ENCODE results near the gene IGF2BP3.

IGF2BP3 gene

DNA sequence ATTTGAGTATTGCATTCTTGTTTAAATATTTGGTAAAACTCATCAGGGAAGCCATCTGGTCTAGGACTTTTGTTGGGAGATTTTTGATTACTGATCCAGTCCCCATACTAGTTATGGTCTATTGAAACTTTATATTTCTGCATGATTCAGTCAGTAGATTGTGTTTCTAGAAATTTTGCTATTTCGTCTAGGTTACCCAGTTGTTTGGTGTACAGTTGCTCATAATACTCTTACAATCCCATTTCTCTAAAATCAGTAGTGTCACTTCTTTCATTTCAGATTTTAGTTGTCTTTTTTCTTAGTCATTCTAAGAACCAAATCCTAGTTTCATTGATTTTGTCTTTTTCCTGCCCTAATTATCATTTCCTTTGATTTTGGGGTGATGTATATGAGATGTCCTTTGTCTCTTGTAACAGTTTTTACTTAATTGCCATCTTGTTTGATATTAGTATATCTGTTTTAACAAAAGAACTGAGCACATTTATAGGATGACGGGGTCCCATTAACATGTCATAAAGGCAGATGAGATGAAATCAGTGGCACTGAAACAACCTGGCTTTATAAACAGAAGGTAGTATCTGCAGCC is 163.3 kb downstream of the IGF2BP3 start:
- TF ChIP-seq, protein P1, sequence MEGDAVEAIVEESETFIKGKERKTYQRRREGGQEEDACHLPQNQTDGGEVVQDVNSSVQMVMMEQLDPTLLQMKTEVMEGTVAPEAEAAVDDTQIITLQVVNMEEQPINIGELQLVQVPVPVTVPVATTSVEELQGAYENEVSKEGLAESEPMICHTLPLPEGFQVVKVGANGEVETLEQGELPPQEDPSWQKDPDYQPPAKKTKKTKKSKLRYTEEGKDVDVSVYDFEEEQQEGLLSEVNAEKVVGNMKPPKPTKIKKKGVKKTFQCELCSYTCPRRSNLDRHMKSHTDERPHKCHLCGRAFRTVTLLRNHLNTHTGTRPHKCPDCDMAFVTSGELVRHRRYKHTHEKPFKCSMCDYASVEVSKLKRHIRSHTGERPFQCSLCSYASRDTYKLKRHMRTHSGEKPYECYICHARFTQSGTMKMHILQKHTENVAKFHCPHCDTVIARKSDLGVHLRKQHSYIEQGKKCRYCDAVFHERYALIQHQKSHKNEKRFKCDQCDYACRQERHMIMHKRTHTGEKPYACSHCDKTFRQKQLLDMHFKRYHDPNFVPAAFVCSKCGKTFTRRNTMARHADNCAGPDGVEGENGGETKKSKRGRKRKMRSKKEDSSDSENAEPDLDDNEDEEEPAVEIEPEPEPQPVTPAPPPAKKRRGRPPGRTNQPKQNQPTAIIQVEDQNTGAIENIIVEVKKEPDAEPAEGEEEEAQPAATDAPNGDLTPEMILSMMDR (IDR thresholded peaks at IDR 0.05; ENCODE audit: insufficient read depth, low read length, poor library complexity, severe bottlenecking) = no peak
- Histone ChIP-seq H3K4me3 (replicated peaks; ENCODE audit: low read depth, low read length) (no peak overlapping the region), H3K27me3 (replicated peaks; ENCODE audit: control insufficient read depth, insufficient read depth, low read length) (no peaks in the 10 kb centered on the region), H3K36me3 (ENCODE audit: control insufficient read depth, insufficient read depth, low read length) (peaks cover 3% of the 10 kb centered on the region)
- DNase-seq (ENCODE audit: extremely low read depth, insufficient read length) = no peak

DNA sequence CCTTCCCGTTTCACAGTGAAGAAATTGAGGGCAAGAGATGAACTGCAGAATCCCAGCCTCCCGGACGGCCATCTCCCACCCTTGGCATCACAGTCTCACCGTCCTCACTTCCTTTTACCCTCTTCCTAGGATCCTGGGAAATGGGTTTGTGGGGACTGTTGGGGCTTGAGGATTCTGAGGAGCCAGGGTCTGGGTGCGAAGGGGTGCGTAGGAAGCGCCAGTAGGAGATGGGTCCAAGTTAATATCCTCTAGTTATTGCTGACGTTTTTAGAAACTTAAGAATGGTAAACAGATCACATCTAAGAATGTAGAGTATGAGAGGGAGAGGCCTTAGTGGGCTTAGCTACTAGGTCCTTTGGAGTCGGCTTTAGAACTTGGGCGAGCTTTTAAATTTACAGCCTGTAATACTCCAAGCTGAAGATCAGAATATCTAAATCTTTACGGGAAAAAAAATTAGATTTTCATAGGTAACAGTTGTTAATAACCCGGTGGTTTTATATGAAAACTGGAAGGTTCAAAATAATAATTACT is 170.5 kb downstream of the IGF2BP3 start:
- TF ChIP-seq, protein P1 (IDR thresholded peaks at IDR 0.05; ENCODE audit: insufficient read depth, low read length, poor library complexity, severe bottlenecking) = no peak
- Histone ChIP-seq H3K4me3 (replicated peaks; ENCODE audit: low read depth, low read length) (peak overlapping the region; percentile 88), H3K27me3 (replicated peaks; ENCODE audit: control insufficient read depth, insufficient read depth, low read length) (no peaks in the 10 kb centered on the region), H3K36me3 (ENCODE audit: control insufficient read depth, insufficient read depth, low read length) (no peaks in the 10 kb centered on the region)
- DNase-seq (ENCODE audit: extremely low read depth, insufficient read length) = no peak

DNA sequence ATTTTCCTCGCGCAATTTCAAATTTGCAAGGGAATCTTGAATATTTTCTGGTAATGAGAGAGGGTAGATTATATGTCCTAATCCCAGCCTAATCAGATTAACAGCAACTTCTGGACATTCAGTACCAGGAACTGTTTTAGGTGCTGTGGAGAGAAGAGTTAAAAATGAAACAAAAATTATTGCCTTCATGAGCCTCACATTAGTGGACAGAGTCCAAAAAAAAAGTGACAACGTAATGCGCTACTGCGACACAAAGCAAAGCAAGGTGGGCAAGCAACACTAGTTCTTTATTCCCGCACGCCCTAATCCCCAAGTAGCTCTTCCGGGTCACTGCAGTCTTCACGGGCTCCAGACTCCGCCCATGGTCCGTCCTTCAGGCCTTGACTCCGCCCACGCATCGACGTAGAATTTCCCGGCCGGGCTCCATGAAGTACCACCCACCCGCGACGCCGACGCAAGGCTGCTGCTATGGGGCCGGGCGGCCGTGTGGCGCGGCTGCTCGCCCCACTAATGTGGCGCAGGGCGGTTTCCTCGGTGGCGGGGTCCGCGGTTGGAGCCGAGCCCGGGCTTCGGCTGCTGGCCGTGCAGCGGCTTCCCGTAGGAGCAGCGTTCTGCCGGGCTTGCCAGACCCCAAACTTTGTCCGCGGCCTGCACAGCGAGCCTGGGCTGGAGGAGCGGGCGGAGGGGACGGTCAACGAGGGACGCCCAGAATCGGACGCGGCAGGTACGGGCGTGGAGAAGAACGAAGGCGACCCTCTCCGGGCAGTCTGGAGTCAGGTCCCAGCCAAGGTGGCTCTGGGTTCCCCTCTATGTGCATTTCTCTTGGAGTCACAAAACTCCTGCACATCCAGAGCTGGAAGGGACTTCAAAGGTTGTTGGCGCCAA is 171.2 kb downstream of the IGF2BP3 start, which contains the start of gene MALSU1:
Gene MALSU1 (plus strand): TSS at position 455 of the 885 bp plus-strand sequence. CDS start 14 bp downstream, at position 469.
- no peaks in the 10 kb centered on the region for H3K36me3 ChIP-seq (ENCODE audit: control insufficient read depth, insufficient read depth, low read length)
- no peaks in the 10 kb centered on the region for H3K27me3 ChIP-seq (replicated peaks; ENCODE audit: control insufficient read depth, insufficient read depth, low read length)
- peak; percentile 95 for DNase-seq (ENCODE audit: extremely low read depth, insufficient read length)
- TF ChIP-seq, protein P1 (IDR thresholded peaks at IDR 0.05; ENCODE audit: insufficient read depth, low read length, poor library complexity, severe bottlenecking) = no peak
- H3K4me3 ChIP-seq (replicated peaks; ENCODE audit: low read depth, low read length) = peak within 1 kb of the TSS; percentile 88

DNA sequence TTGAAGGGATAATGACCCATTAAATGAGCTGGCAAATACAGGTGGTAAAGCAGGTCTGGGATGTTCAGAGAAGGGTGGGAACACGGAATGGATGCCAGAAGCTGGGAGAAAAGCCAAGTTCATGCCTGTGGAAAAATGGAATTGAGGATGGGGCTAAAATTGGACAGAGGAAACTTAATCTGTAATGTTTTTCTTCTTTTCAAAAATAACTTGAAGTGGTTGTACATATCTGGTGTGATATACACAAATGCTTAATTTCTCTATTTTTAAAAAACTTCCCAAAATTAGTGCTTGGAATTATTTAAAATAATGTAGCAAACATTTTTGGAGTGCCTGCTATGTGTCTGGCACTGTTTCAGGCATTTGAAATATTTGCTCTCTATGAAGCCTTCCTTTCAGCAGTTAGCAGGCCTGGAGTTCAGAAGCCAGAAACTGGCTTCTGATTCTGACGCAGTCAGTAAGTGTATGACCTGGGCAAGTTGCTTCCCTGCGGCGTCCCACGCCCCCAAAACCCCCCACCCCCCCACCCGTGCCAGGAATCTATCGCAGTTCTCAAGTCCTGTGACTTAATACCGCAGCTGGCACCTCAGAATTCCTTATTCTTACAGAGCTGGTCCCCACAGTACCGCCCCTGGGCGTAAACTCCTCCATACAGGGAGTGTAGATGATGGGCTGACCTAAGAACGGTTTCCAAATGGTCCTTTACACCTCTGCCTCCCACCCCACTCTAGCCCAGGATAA is 172.0 kb downstream of the IGF2BP3 start:
- Histone ChIP-seq H3K27me3 (replicated peaks; ENCODE audit: control insufficient read depth, insufficient read depth, low read length) (no peaks in the 10 kb centered on the region), H3K36me3 (ENCODE audit: control insufficient read depth, insufficient read depth, low read length) (no peaks in the 10 kb centered on the region), H3K4me3 (replicated peaks; ENCODE audit: low read depth, low read length) (peak overlapping the region; percentile 88)
- no peak for DNase-seq (ENCODE audit: extremely low read depth, insufficient read length)
- TF ChIP-seq, protein P1 (IDR thresholded peaks at IDR 0.05; ENCODE audit: insufficient read depth, low read length, poor library complexity, severe bottlenecking) = no peak

DNA sequence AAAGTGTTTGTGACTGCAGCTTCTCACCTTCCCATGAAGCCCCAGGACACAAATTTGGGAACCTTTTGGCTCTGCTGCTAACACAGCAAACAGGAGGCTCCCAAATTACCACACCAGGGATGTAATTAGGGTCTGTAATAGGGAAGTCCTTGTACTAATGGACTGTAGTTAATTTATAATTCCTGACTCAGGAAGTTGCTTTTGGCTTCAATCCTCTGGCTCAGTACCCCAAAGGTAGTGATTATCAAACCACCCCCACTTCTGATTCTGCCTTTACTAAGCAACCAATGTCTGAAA is 174.9 kb downstream of the IGF2BP3 start:
- TF ChIP-seq, protein P1 (IDR thresholded peaks at IDR 0.05; ENCODE audit: insufficient read depth, low read length, poor library complexity, severe bottlenecking) = no peak
- H3K36me3 ChIP-seq (ENCODE audit: control insufficient read depth, insufficient read depth, low read length) = no peaks in the 10 kb centered on the region
- DNase-seq (ENCODE audit: extremely low read depth, insufficient read length) = no peak

More for the DNA sequence above, 174.9 kb downstream of the IGF2BP3 start:
- no peaks in the 10 kb centered on the region for H3K27me3 ChIP-seq (replicated peaks; ENCODE audit: control insufficient read depth, insufficient read depth, low read length)
- no peak overlapping the region for H3K4me3 ChIP-seq (replicated peaks; ENCODE audit: low read depth, low read length)

All from GM06990 (cell line).